H9 (cell line): ENCODE measurements around the gene ECE2. TPM values are rescaled to one million over a fixed set of nuclear protein-coding genes. Genes with fewer than 3 reads are reported as not detected.

ENCODE experiments used
- DNase-seq: peaks from one replicate; pipeline ENCODE4 v3.0.0-alpha.2; 2017
- H2AFZ ChIP-seq: one replicate; pipeline ENCODE4 v1.6.1; 2013; ENCODE audit warnings: mild to moderate bottlenecking, low read length, control low read depth, moderate library complexity
- H2AK5ac ChIP-seq: 2 replicates; pipeline ENCODE4 v1.6.1; 2013; ENCODE audit warnings: low read length, control low read depth, mixed read lengths; ENCODE audit not compliant: insufficient read length
- H2BK120ac ChIP-seq: one replicate; pipeline ENCODE4 v1.6.1; 2013; ENCODE audit warnings: low read depth, mild to moderate bottlenecking, low read length, control low read depth, inconsistent platforms; ENCODE audit not compliant: poor library complexity, severe bottlenecking
- H2BK12ac ChIP-seq: 2 replicates; pipeline ENCODE4 v1.6.1; 2013; ENCODE audit warnings: low read length, control low read depth, mixed read lengths, low read depth; ENCODE audit not compliant: insufficient read length
- H2BK15ac ChIP-seq: 2 replicates; pipeline ENCODE4 v1.6.1; 2013; ENCODE audit warnings: low read depth, low read length, control low read depth
- H2BK20ac ChIP-seq: one replicate; pipeline ENCODE4 v1.6.1; 2013; ENCODE audit warnings: low read depth, mild to moderate bottlenecking, low read length, control low read depth, inconsistent platforms; ENCODE audit not compliant: poor library complexity, severe bottlenecking
- H2BK5ac ChIP-seq: 2 replicates; pipeline ENCODE4 v1.6.1; 2013; ENCODE audit warnings: low read length, control low read depth, mixed read lengths; ENCODE audit not compliant: insufficient read length
- H3K14ac ChIP-seq: 2 replicates; pipeline ENCODE4 v1.6.1; 2013; ENCODE audit warnings: low read length, control low read depth; ENCODE audit not compliant: insufficient read depth
- H3K18ac ChIP-seq: 2 replicates; pipeline ENCODE4 v1.6.1; 2013; ENCODE audit warnings: low read depth, mild to moderate bottlenecking, mixed read lengths, low read length, control low read depth; ENCODE audit not compliant: insufficient read length
- H3K23ac ChIP-seq: 2 replicates; pipeline ENCODE4 v1.6.1; 2013; ENCODE audit warnings: low read length, control low read depth, mixed read lengths, low read depth; ENCODE audit not compliant: insufficient read length
- H3K23me2 ChIP-seq: 2 replicates; pipeline ENCODE4 v1.6.1; 2013; ENCODE audit warnings: low read depth, mild to moderate bottlenecking, mixed read lengths, low read length, control low read depth; ENCODE audit not compliant: insufficient read length, poor library complexity, severe bottlenecking
- H3K27ac ChIP-seq: 2 replicates; pipeline ENCODE4 v1.5.1; 2013; ENCODE audit warnings: low read length, control low read depth, mixed read lengths, low read depth; ENCODE audit not compliant: insufficient read length
- H3K27me3 ChIP-seq: 2 replicates; pipeline ENCODE4 v1.6.1; 2013; ENCODE audit warnings: low read length, control low read depth, inconsistent platforms; ENCODE audit not compliant: insufficient read depth
- H3K4ac ChIP-seq: 2 replicates; pipeline ENCODE4 v1.6.1; 2013; ENCODE audit warnings: low read depth, mild to moderate bottlenecking, control low read depth, inconsistent platforms, low read length, moderate library complexity
- H3K4me1 ChIP-seq: 2 replicates; pipeline ENCODE4 v1.6.1; 2013; ENCODE audit warnings: low read length, control low read depth, inconsistent platforms; ENCODE audit not compliant: insufficient read depth
- H3K4me2 ChIP-seq: 2 replicates; pipeline ENCODE4 v1.6.1; 2013; ENCODE audit warnings: low read length, control low read depth, mixed read lengths; ENCODE audit not compliant: insufficient read length, insufficient read depth
- H3K56ac ChIP-seq: 2 replicates; pipeline ENCODE4 v1.6.1; 2013; ENCODE audit warnings: low read depth, mild to moderate bottlenecking, mixed read lengths, low read length, control low read depth; ENCODE audit not compliant: insufficient read length
- H3K79me1 ChIP-seq: 2 replicates; pipeline ENCODE4 v1.6.1; 2013; ENCODE audit warnings: low read depth, mild to moderate bottlenecking, moderate library complexity, low read length, control low read depth, inconsistent platforms; ENCODE audit not compliant: insufficient read depth, poor library complexity, severe bottlenecking
- H3K79me2 ChIP-seq: 2 replicates; pipeline ENCODE4 v1.6.1; 2013; ENCODE audit warnings: low read length, control low read depth, inconsistent platforms; ENCODE audit not compliant: insufficient read depth
- H3K9ac ChIP-seq: 2 replicates; pipeline ENCODE4 v1.6.1; 2013; ENCODE audit warnings: low read length, control low read depth, mixed read lengths; ENCODE audit not compliant: insufficient read length; ENCODE audit errors: extremely low read depth
- H3K9me3 ChIP-seq: one replicate; pipeline ENCODE4 v1.6.1; 2013; ENCODE audit warnings: low read depth, low read length, inconsistent platforms; ENCODE audit not compliant: control insufficient read depth
- H3T11ph ChIP-seq: one replicate; pipeline ENCODE4 v1.6.1; 2013; ENCODE audit warnings: mild to moderate bottlenecking, low read length, control low read depth, inconsistent platforms
- H4K20me1 ChIP-seq: one replicate; pipeline ENCODE4 v1.6.1; 2013; ENCODE audit not compliant: control insufficient read depth, insufficient read length, insufficient read depth
- H4K5ac ChIP-seq: 2 replicates; pipeline ENCODE4 v1.6.1; 2013; ENCODE audit warnings: low read depth, mild to moderate bottlenecking, mixed read lengths, low read length, control low read depth; ENCODE audit not compliant: insufficient read length
- H4K8ac ChIP-seq: replicated peaks from 2 replicates; pipeline ENCODE4 v1.6.1; 2013; ENCODE audit warnings: low read length, control low read depth, mixed read lengths, low read depth; ENCODE audit not compliant: insufficient read length
- H4K91ac ChIP-seq: 2 replicates; pipeline ENCODE4 v1.6.1; 2013; ENCODE audit warnings: low read depth, mild to moderate bottlenecking, moderate library complexity, mixed read lengths, low read length, control low read depth; ENCODE audit not compliant: insufficient read length
- H3K27ac Mint-ChIP-seq, 3 experiments: 2 replicates in 2 of 3; 3 replicates in 1 of 3; pipeline ENCODE4 v1.8.0; 2020 to 2021; ENCODE audit warnings: mixed read lengths in 3 of 3, mild to moderate bottlenecking in 1 of 3, moderate library complexity in 1 of 3
- H3K27me3 Mint-ChIP-seq: 2 replicates; pipeline ENCODE4 v1.8.0; 2021; ENCODE audit warnings: low read depth, mild to moderate bottlenecking, moderate library complexity, mixed read lengths
- H3K36me3 Mint-ChIP-seq, 3 experiments: 2 replicates in 2 of 3; 3 replicates in 1 of 3; pipeline ENCODE4 v1.8.0; 2020 to 2021; ENCODE audit warnings: low read depth in 3 of 3, mixed read lengths in 3 of 3; ENCODE audit not compliant: insufficient read depth in 1 of 3
- H3K4me1 Mint-ChIP-seq, 2 experiments: 2 replicates each; pipeline ENCODE4 v1.8.0; 2020; ENCODE audit warnings: mixed read lengths in 2 of 2
- H3K4me3 Mint-ChIP-seq, 2 experiments: 2 replicates in 1 of 2; 3 replicates in 1 of 2; pipeline ENCODE4 v1.8.0; 2020 to 2021; ENCODE audit warnings: mild to moderate bottlenecking in 2 of 2, mixed read lengths in 2 of 2, moderate library complexity in 1 of 2
- H3K9me3 Mint-ChIP-seq, 2 experiments: 2 replicates in 1 of 2; 3 replicates in 1 of 2; pipeline ENCODE4 v1.8.0; 2020; ENCODE audit warnings: mild to moderate bottlenecking in 2 of 2, mixed read lengths in 2 of 2, moderate library complexity in 1 of 2
- CTCF ChIP-seq: fragments of 200-600 bp; sonication (generic); conservative IDR thresholded peaks from 3 replicates; pipeline ENCODE4 v1.8.0; 2021; ENCODE audit warnings: antibody characterized with exemption, mild to moderate bottlenecking
- WGBS: extraction: QIAGEN DNeasy Blood & Tissue Kit; methylation state at CpG from one replicate; pipeline ENCODE4 v1.1.7; 2013; ENCODE audit warnings: missing lambda C conversion rate, low lambda C conversion rate, mixed read lengths; ENCODE audit not compliant: insufficient read length; ENCODE audit errors: extremely low coverage; 5-methylcytosine and 5-hydroxymethylcytosine counted together
- total RNA-seq: library from RNA; stranded (reverse); gene quantifications from 2 replicates; pipeline ENCODE4 v1.2.1, GENCODE V29; 2021

The ECE2 gene
- total RNA-seq, 1 experiment from 2014 or later: not detected

- Histone ChIP-seq H2BK12ac (no peak overlapping the region), H3T11ph (no peak overlapping the region), H3K79me2 (no peaks in the 10 kb centered on the region), H3K27me3 (no peaks in the 10 kb centered on the region), H3K4me2 (no peak overlapping the region), H3K27ac (no peak overlapping the region), H2AFZ (no peak overlapping the region), H2AK5ac (no peak overlapping the region), H2BK15ac (no peak overlapping the region), H4K20me1 (peaks cover 2% of the 10 kb centered on the region), H3K9me3 (no peaks in the 10 kb centered on the region), H3K56ac (no peak overlapping the region), H3K79me1 (no peaks in the 10 kb centered on the region), H3K4ac (no peak overlapping the region), H3K9ac (no peak overlapping the region), H3K4me1 (no peaks in the 10 kb centered on the region), H2BK120ac (no peak overlapping the region), H4K91ac (no peak overlapping the region), H2BK5ac (no peak overlapping the region), H2BK20ac (no peak overlapping the region), H3K23ac (no peak overlapping the region), H3K23me2 (no peaks in the 10 kb centered on the region), H3K18ac (no peak overlapping the region), H4K5ac (no peak overlapping the region), H4K8ac (no peak overlapping the region), H3K14ac (no peak overlapping the region)
- no peaks in the 10 kb centered on the region; a peak in 1 of 4 replicates for H3K4me1 Mint-ChIP-seq
- no peaks in the 10 kb centered on the region for H3K27me3 Mint-ChIP-seq
- no peak overlapping the region for H3K4me3 Mint-ChIP-seq
- no peak for TF ChIP-seq CTCF
- H3K27ac Mint-ChIP-seq: peak overlapping the region in 1 of 3 experiments; percentile 60; a peak in 1 of 7 replicates
- no CpG with 5 or more reads among the region's 9 CpGs for WGBS
- peaks cover 59 to 72% (median 63%) of the 10 kb centered on the region in 3 experiments for H3K36me3 Mint-ChIP-seq
- DNase-seq: no peak
- H3K9me3 Mint-ChIP-seq: no peaks in the 10 kb centered on the region; a peak in 1 of 5 replicates
Observed at GRCh38 chr3:184307915-184308314, 32.1 kb downstream of the ECE2 start.
